Epithelial cell of esophagus (primary cell): ENCODE results near the gene SPRY2.

Experiments used
- DNase-seq: peaks from one replicate; pipeline ENCODE4 v3.0.0; 2010; ENCODE audit warnings: low read depth
- H3K4me3 ChIP-seq: 2 replicates; pipeline ENCODE4 v1.5.1; 2011; ENCODE audit warnings: mild to moderate bottlenecking, low read length, control low read depth
- TF ChIP-seq, protein P1 (sequence below): IDR thresholded peaks from 2 replicates; pipeline ENCODE4 v1.5.1; 2011; ENCODE audit warnings: low read depth, mild to moderate bottlenecking, low read length, control low read depth, inconsistent platforms; ENCODE audit not compliant: insufficient read depth; ENCODE audit errors: missing control alignments

The SPRY2 gene

DNA sequence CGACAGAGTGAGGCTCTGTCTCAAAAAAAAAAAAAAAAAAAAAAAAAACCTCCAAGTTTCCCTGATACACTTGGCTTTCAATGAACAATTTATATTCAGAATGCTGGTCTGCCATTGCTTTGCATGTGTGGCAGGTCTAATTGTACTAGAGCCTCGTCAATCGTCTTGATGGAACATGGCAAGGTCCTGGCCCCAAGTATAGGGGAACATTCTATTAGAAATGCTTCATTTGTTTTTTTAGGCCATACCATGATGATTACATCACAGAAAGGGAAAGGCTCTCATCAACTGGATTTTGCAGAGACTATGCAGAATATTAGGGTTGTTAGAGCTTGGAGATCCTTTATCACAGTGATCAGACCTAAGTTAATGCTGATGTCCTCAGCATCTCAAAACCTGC, 28.0 kb downstream of the SPRY2 start:
- H3K4me3 ChIP-seq: no peak overlapping the region

DNA sequence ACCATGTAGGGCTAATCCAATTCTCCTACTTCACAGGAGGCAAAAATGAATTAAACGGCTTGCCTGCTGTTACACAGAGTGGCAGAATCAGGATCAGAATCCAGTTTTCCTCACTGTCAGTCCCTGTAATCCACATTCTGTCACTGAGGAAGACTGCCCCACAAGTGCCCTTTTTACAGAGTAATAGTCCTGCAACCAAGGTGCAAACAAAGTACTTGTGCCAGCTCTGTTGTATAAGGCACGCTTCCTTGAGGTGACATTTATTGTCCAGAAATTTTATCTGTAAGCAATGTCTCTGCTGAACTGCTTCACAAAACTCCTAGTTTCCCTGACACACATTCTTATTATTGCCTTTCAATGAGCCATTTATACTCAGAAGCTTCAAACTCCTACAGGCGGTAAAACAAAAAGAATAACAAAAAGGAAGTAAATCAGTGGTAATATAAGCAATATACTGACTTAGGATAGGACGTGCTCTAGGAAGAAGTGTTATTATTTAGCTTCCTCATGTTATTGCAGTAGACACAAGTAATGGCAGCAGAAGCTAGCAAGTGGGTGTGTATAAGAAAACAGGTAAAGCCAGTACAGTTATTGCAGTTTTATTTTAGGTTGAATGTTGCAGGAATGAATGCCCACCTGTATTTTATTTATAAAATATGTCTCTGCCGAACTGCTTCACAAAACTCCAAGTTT, 28.8 kb downstream of the SPRY2 start:
- DNase-seq: no peak
- TF ChIP-seq, protein P1, sequence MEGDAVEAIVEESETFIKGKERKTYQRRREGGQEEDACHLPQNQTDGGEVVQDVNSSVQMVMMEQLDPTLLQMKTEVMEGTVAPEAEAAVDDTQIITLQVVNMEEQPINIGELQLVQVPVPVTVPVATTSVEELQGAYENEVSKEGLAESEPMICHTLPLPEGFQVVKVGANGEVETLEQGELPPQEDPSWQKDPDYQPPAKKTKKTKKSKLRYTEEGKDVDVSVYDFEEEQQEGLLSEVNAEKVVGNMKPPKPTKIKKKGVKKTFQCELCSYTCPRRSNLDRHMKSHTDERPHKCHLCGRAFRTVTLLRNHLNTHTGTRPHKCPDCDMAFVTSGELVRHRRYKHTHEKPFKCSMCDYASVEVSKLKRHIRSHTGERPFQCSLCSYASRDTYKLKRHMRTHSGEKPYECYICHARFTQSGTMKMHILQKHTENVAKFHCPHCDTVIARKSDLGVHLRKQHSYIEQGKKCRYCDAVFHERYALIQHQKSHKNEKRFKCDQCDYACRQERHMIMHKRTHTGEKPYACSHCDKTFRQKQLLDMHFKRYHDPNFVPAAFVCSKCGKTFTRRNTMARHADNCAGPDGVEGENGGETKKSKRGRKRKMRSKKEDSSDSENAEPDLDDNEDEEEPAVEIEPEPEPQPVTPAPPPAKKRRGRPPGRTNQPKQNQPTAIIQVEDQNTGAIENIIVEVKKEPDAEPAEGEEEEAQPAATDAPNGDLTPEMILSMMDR: no peak
- H3K4me3 ChIP-seq: no peak overlapping the region

More for the DNA sequence above, 28.0 kb downstream of the SPRY2 start:
- DNase-seq: no peak
- TF ChIP-seq, protein P1: no peak

GRCh38 chr13:80309926-80310325, 31.0 kb downstream of the SPRY2 start:
- no peak overlapping the region for H3K4me3 ChIP-seq
- TF ChIP-seq, protein P1: no peak
- DNase-seq: no peak

DNA sequence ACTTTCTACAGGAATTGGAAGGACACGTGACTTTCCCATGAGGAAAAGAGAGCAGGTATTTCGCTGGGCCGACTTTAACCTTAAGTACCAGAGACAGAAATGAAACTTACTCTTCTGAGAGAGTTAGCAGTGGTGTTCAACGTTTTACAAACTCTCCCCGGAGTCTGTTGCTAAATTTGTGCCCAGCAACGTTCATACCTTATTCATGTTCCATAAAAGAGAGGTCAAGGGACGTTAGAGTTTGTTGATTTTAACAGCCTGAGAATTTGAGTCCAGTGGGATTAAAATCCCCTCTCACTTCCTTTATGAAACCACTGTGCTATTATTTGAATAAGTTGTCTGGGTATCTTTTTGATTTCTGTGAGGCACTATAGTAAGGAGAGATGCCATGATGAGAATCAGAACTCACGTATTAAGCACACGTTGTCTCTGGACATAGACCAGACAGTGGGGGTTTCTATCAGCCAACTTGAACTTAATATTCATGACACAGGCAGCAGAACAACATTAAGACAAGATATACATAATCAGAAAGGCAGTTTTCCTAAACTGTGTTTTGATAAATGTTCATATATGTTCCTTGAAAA, 33.4 kb downstream of the SPRY2 start:
- TF ChIP-seq, protein P1: no peak
- DNase-seq: no peak
- no peak overlapping the region for H3K4me3 ChIP-seq

- no peak overlapping the region for H3K4me3 ChIP-seq
- DNase-seq: no peak
- TF ChIP-seq, protein P1: no peak
Observed at GRCh38 chr13:80306337-80306972, 34.5 kb downstream of the SPRY2 start.

DNA sequence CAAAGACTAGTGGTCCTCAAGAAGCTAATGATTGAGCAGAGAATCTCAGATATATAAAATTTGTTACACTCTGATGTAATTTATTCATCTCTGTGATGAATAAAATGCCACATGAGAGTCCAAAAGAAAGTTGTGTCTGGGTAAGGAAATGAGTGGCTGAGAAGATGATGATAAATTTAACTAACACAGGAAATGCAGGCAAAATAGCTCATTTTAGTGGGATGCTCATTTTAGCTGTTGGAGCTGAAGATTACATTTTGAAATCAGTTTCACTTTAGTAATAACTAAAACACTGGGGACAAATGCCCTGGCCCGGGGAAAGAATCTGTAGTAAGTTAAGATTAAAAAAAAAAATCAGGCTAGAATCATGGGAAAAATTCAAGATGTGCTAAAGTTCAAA, 35.2 kb downstream of the SPRY2 start:
- H3K4me3 ChIP-seq: no peak overlapping the region
- no peak for DNase-seq
- TF ChIP-seq, protein P1: no peak

DNA sequence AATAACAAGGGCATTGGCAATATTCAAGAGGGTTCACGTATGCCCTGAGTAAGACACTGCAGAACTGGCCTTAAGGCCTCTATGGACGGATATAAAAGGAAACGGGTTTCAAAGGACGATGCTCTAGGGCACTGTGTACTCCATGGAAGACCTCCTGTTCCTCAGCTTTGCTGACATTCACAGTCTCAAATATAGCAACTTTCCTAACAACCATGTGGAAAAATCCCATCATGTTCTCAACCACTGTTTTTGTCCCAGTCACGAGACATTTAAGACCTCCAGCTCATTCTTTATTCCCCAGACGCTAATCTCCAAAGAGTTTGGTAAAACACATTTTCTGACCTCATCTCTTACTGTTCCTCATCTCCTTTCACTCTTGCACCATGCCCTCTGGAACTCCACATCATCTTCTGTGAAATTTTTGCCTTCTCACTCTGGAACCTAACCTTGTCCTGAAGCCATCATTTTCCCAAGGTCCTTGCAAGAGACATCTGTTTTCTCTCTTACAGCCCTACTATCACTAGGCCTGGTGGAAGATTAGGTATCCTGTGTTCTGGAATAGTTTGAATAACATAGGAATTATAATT, 37.6 kb downstream of the SPRY2 start:
- DNase-seq: no peak
- TF ChIP-seq, protein P1: no peak
- no peak overlapping the region for H3K4me3 ChIP-seq
